Fibroblast of lung (primary cell): ENCODE measurements around the gene GPR143.

Experiments used
- CTCF ChIP-seq, 2 donors: IDR thresholded peaks in 1 of 2; conservative IDR thresholded peaks in 1 of 2; 1 replicate in 1 of 2; 2 replicates in 1 of 2; pipeline ENCODE4 v1.5.1; 2011 to 2012; ENCODE audit warnings: low read length in 2 of 2, control low read depth in 1 of 2, inconsistent platforms in 1 of 2, low read depth in 1 of 2, mild to moderate bottlenecking in 1 of 2
- EZH2 ChIP-seq: IDR thresholded peaks from 2 replicates; pipeline ENCODE4 v1.5.1; 2012; ENCODE audit warnings: low read length, control low read depth, mild to moderate bottlenecking; ENCODE audit errors: missing control alignments

GRCh38 chrX:9703406-9703805 is 62.2 kb downstream of the GPR143 start:
- TF ChIP-seq EZH2 (no peak), CTCF (conservative IDR thresholded peaks at IDR 0.05 in 1 of 2, IDR thresholded peaks at IDR 0.05 in 1 of 2; ENCODE audit: low read depth in 1 of 2, low read length in 2 of 2) (no peak)
